ENCODE measurements around the gene SPAG17. TPM values are rescaled to one million over a fixed set of nuclear protein-coding genes. Genes with fewer than 3 reads are reported as not detected.

SPAG17 gene
- total and polyA plus RNA-seq, 2 of the 4 experiments (the other 2 are of a cell fraction) = 0.10 TPM; not detected in 1

DNA sequence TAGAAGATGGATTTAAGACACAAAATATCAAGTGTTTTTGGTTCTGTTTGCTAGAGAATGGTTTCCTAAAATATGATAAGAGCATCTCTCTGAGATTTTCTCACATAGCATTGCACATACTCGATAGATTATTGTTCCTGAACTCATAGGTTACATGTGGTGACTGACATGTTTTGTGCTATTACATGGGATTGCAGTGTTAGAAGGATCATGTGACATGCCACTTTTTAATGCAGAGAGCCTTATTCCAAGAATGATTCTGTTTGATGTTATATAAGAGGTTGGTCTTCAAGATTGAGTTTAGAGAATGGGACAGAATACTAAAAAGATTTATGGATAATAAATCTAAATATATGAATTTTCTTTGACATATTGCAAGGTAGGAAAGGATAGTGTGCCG lies 34.4 kb upstream of the SPAG17 start:
- H3K18ac ChIP-seq (ENCODE audit: low read depth, low read length) = no peak overlapping the region
- H4K8ac ChIP-seq (ENCODE audit: low read depth in 2 of 2, low read length in 2 of 2) = no peak overlapping the region
- dilution Hi-C loops (cut with HindIII; ENCODE audit: low sequenced_read_pairs, unreplicated experiment) = no loop called here
- no peak overlapping the region for H2BK120ac ChIP-seq (ENCODE audit: low read depth, low read length)
- H3K36me3 ChIP-seq (ENCODE audit: control insufficient read depth, insufficient read depth, low read length) = no peaks in the 10 kb centered on the region
- no peaks in the 10 kb centered on the region for H4K20me1 ChIP-seq (ENCODE audit: insufficient read depth, low read length)
- H3K4me1 ChIP-seq (ENCODE audit: control insufficient read depth, insufficient read depth, low read length) = no peaks in the 10 kb centered on the region
- H2BK5ac ChIP-seq (ENCODE audit: low read depth, low read length, poor library complexity, severe bottlenecking) = no peak overlapping the region
- in situ Hi-C loops (cut with MboI; ENCODE audit: low sequenced_read_pairs) = no loop called here
- H2AK5ac ChIP-seq (ENCODE audit: low read depth, low read length) = no peak overlapping the region
- H2AK9ac ChIP-seq (replicated peaks; ENCODE audit: low read depth, low read length, poor library complexity) = no peak overlapping the region
- H3K27me3 ChIP-seq (ENCODE audit: control insufficient read depth, insufficient read depth, low read length) = no peaks in the 10 kb centered on the region
- ChIA-PET POLR2A (ENCODE audit: unreplicated experiment) (no interaction called here), CTCF (no interaction called here)
- H4K5ac ChIP-seq (ENCODE audit: low read depth, low read length) = no peak overlapping the region
- H3K4me2 ChIP-seq (ENCODE audit: low read depth, low read length) = no peak overlapping the region
- H3K79me1 ChIP-seq (ENCODE audit: low read depth in 1 of 2, low read length in 2 of 2) = no peaks in the 10 kb centered on the region
- no CpG with 5 or more reads among the region's 2 CpGs for WGBS, 2 experiments (ENCODE audit: extremely low coverage in 2 of 2, insufficient read length in 1 of 2)
- H2AFZ ChIP-seq (replicated peaks; ENCODE audit: low read length, poor library complexity) = no peak overlapping the region
- H2BK20ac ChIP-seq (ENCODE audit: low read depth, low read length) = no peak overlapping the region
- no peak for TF ChIP-seq MXI1 (IDR thresholded peaks at IDR 0.05; ENCODE audit: borderline replicate concordance, low read depth, low read length)
- no peak for TF ChIP-seq CEBPB (IDR thresholded peaks at IDR 0.05; ENCODE audit: low read depth, low read length)
- TF ChIP-seq RCOR1 (IDR thresholded peaks at IDR 0.05; ENCODE audit: insufficient replicate concordance, low read length) = no peak
- TF ChIP-seq, protein P1, sequence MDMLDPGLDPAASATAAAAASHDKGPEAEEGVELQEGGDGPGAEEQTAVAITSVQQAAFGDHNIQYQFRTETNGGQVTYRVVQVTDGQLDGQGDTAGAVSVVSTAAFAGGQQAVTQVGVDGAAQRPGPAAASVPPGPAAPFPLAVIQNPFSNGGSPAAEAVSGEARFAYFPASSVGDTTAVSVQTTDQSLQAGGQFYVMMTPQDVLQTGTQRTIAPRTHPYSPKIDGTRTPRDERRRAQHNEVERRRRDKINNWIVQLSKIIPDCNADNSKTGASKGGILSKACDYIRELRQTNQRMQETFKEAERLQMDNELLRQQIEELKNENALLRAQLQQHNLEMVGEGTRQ (IDR thresholded peaks at IDR 0.05; ENCODE audit: low read depth, low read length) = no peak
- no peak for TF ChIP-seq FOS (IDR thresholded peaks at IDR 0.05; ENCODE audit: low read depth, low read length)
- TF ChIP-seq, protein P2, sequence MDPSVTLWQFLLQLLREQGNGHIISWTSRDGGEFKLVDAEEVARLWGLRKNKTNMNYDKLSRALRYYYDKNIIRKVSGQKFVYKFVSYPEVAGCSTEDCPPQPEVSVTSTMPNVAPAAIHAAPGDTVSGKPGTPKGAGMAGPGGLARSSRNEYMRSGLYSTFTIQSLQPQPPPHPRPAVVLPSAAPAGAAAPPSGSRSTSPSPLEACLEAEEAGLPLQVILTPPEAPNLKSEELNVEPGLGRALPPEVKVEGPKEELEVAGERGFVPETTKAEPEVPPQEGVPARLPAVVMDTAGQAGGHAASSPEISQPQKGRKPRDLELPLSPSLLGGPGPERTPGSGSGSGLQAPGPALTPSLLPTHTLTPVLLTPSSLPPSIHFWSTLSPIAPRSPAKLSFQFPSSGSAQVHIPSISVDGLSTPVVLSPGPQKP (IDR thresholded peaks at IDR 0.05; ENCODE audit: borderline replicate concordance, low read depth, low read length) = no peak
- TF ChIP-seq MAZ (IDR thresholded peaks at IDR 0.05; ENCODE audit: borderline replicate concordance, low read depth, low read length) = no peak
- TF ChIP-seq, protein P3, sequence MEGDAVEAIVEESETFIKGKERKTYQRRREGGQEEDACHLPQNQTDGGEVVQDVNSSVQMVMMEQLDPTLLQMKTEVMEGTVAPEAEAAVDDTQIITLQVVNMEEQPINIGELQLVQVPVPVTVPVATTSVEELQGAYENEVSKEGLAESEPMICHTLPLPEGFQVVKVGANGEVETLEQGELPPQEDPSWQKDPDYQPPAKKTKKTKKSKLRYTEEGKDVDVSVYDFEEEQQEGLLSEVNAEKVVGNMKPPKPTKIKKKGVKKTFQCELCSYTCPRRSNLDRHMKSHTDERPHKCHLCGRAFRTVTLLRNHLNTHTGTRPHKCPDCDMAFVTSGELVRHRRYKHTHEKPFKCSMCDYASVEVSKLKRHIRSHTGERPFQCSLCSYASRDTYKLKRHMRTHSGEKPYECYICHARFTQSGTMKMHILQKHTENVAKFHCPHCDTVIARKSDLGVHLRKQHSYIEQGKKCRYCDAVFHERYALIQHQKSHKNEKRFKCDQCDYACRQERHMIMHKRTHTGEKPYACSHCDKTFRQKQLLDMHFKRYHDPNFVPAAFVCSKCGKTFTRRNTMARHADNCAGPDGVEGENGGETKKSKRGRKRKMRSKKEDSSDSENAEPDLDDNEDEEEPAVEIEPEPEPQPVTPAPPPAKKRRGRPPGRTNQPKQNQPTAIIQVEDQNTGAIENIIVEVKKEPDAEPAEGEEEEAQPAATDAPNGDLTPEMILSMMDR (conservative IDR thresholded peaks at IDR 0.05; ENCODE audit: low read depth, low read length) = no peak
- no peak for TF ChIP-seq BHLHE40 (IDR thresholded peaks at IDR 0.05; ENCODE audit: low read depth, low read length)
- TF ChIP-seq POLR2A (IDR thresholded peaks at IDR 0.05; ENCODE audit: low read depth, low read length) = no peak
- no peak for TF ChIP-seq RFX5 (IDR thresholded peaks at IDR 0.05; ENCODE audit: low read depth, low read length)
- TF ChIP-seq CHD1 (IDR thresholded peaks at IDR 0.05; ENCODE audit: low read depth, low read length) = no peak
- no peak for TF ChIP-seq SMC3 (IDR thresholded peaks at IDR 0.05; ENCODE audit: low read depth, low read length)
- intact Hi-C loops (cut with micrococcal nuclease) = no loop called here
- no peak for DNase-seq
- no peaks in the 10 kb centered on the region for H3K9me3 ChIP-seq (ENCODE audit: control insufficient read depth, insufficient read depth, low read length)
- H3K9me1 ChIP-seq (ENCODE audit: insufficient read depth, low read length) = no peaks in the 10 kb centered on the region; the same call in 1 of the 2 replicates
- H3K56ac ChIP-seq (ENCODE audit: extremely low read depth, insufficient read depth, low read length) = no peak overlapping the region
- H3K4ac ChIP-seq (ENCODE audit: low read depth, low read length) = no peak overlapping the region
- ATAC-seq (ENCODE audit: low read depth) = no peak
- no peak overlapping the region for H2BK15ac ChIP-seq (ENCODE audit: low read depth, low read length)
- no peak overlapping the region for H4K91ac ChIP-seq (ENCODE audit: insufficient read depth, low read depth, low read length)
- H3K9ac ChIP-seq (ENCODE audit: low read depth, low read length) = no peak overlapping the region
- no peak overlapping the region for H3K14ac ChIP-seq (replicated peaks; ENCODE audit: low read depth, low read length)
- no TSS peak for BruUV-seq (replicated peaks)
- H3K4me3 ChIP-seq (ENCODE audit: insufficient read depth, low read depth, low read length) = no peak overlapping the region
- H3K27ac ChIP-seq (ENCODE audit: insufficient read depth, low read length) = no peak overlapping the region
- no peak overlapping the region for H3K23ac ChIP-seq (ENCODE audit: low read depth, low read length)

Measured in IMR-90 (cell line).